Purkinje cell (primary cell): ENCODE measurements around the gene OTOP1. TPM values are rescaled to one million over a fixed set of nuclear protein-coding genes. Genes with fewer than 3 reads are reported as not detected.

ENCODE experiments used
- polyA plus RNA-seq: library from polyadenylated mRNA; unstranded; fragments of >200 nt; fragmentation: Nextera tagmentation; gene quantifications from 2 replicates; pipeline ENCODE4 v1.2.1, GENCODE V29; 2014

OTOP1 gene, protein sequence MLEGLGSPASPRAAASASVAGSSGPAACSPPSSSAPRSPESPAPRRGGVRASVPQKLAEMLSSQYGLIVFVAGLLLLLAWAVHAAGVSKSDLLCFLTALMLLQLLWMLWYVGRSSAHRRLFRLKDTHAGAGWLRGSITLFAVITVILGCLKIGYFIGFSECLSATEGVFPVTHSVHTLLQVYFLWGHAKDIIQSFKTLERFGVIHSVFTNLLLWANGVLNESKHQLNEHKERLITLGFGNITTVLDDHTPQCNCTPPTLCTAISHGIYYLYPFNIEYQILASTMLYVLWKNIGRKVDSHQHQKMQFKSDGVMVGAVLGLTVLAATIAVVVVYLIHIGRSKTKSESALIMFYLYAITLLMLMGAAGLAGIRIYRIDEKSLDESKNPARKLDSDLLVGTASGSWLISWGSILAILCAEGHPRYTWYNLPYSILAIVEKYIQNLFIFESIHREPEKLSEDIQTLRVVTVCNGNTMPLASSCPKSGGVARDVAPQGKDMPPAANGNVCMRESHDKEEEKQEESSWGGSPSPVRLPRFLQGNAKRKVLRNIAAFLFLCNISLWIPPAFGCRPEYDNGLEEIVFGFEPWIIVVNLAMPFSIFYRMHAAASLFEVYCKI
- polyA plus RNA-seq, result not detected in 2 replicates

DNA sequence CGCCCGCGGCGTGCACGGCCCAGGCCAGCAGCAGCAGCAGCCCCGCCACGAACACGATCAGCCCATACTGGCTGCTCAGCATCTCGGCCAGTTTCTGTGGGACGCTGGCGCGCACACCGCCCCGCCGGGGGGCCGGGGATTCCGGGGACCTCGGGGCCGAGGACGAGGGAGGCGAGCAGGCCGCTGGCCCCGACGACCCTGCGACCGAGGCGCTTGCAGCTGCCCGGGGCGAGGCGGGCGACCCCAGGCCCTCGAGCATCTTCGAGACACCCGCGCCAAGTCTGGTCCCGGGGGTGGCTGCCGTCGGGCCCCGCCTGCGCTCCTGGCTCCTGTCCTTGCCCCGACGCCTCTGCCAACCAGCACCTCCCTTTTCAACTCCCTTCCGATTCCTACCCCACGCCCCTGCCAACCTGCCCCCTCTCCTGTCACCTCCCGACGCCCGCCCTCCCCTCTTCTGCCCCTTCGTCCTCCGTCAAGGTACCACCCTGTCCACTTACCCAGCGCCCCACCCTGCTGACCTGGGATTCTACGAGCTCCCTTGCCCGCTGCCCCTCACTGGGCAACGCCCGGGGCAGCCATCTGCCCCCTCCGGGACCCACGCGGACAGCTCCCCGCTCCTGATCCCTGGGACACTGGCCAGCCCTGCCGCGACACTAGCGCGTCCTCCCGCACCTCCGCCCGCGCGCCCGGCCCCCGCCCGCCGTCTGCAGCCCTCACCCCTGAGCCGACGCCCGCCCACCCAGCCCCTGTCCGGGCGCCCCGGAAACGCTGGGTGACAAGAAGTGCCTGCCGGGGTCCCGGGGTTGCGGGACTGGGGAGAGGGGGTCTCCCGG, at the start of gene OTOP1:
TSS of gene OTOP1 (minus strand) at position 324 of the 833 bp plus-strand sequence. CDS start at position 259, 65 bp downstream.

DNA sequence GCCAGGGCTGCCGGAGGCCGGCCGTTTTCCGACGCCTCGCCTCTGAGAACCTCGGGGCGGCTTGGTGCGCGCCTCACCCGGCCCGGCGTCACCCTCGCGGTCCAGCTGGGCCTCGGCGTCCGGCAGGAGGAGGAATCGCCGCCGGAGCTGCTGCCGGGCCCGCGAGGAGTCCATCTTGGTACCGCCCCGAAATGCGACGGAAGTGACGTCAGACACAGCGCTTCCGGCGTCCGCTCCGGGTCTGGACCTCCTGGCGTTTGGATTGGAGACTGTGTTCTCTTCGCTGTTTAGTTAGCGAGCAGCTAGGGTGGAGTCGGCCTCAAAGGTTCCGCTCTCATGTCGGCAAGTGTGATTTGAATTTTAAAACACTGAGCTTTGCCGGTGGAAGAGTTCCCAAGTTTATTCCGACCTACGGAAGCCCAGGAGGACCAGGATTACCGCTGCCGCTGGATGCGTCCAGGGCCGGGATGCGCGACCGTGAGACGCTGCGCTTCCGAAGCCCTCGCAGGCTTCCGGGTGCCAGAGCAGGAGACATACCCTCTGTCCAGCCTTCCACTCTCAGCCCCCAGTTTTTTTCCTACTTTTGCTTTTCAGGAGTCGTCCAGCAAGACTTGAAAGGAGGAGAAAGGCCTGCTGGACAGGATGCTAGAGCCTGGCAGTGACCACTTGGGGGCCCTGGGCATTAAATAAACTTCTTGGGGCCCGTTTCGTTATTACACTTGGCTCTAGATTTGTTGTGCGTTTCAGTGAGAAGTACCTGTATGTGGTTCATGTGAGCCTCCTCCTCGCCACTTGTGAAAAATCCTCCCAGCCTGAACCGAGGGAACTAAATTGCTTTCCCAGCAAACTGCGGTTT, 21.5 kb upstream of the OTOP1 start, which contains the start of gene TMEM128:
TSS of gene TMEM128 (minus strand) at position 195 of the 856 bp plus-strand sequence. CDS start at position 174, 21 bp downstream.

Other genes starting within 250 kb of the OTOP1 start
- 17.5 and 32.6 TPM in 2 replicates for gene TMEM128, start 21.3 kb upstream of the OTOP1 start, polyA plus RNA-seq
- gene LYAR, start 63.2 kb upstream of the OTOP1 start, polyA plus RNA-seq, result 4.0 and 5.3 TPM in 2 replicates
- gene ZBTB49, start 63.3 kb upstream of the OTOP1 start, polyA plus RNA-seq, result 0.52 TPM in 1 of 2 replicates, not detected in the other
- 1,066 and 1,375 TPM in 2 replicates for gene NSG1, start 160.2 kb upstream of the OTOP1 start, polyA plus RNA-seq